Cardiac fibroblast (primary cell): ENCODE results near the gene NRG3.

ENCODE experiments used
- DNase-seq, 2 donors: peaks; one replicate each; pipeline versions ENCODE4 v3.0.0 to v3.0.0-alpha.2; 2010; ENCODE audit warnings: low read depth in 2 of 2
- H3K4me3 ChIP-seq, 2 donors: replicated peaks in 1 of 2; 1 replicate in 1 of 2; 2 replicates in 1 of 2; pipeline ENCODE4 v1.5.1; 2011; ENCODE audit warnings: low read depth in 2 of 2, low read length in 2 of 2, mild to moderate bottlenecking in 2 of 2, moderate library complexity in 1 of 2
- CTCF ChIP-seq: IDR thresholded peaks from one replicate; pipeline ENCODE4 v1.5.1; 2011; ENCODE audit warnings: low read depth, mild to moderate bottlenecking, low read length, inconsistent platforms

NRG3 gene

GRCh38 chr10:82236084-82236731, 361.2 kb downstream of the NRG3 start:
- H3K4me3 ChIP-seq: no peak overlapping the region
- DNase-seq: peak in 1 of 2 donors; percentile 27
- TF ChIP-seq CTCF: no peak

- DNase-seq: no peak
- no peak overlapping the region for H3K4me3 ChIP-seq
- no peak for TF ChIP-seq CTCF
Measured at GRCh38 chr10:82238291-82238690, 363.3 kb downstream of the NRG3 start.

GRCh38 chr10:82240408-82240807, 365.4 kb downstream of the NRG3 start:
- TF ChIP-seq CTCF: no peak
- DNase-seq: no peak
- no peak overlapping the region for H3K4me3 ChIP-seq

GRCh38 chr10:82242778-82243177, 367.8 kb downstream of the NRG3 start:
- no peak for DNase-seq
- no peak for TF ChIP-seq CTCF
- H3K4me3 ChIP-seq: no peak overlapping the region

GRCh38 chr10:82245157-82245556, 370.2 kb downstream of the NRG3 start:
- H3K4me3 ChIP-seq: no peak overlapping the region
- no peak for DNase-seq
- TF ChIP-seq CTCF: no peak

GRCh38 chr10:82245906-82246560, 371.0 kb downstream of the NRG3 start:
- H3K4me3 ChIP-seq: no peak overlapping the region
- no peak for TF ChIP-seq CTCF
- peak in 1 of 2 donors; percentile 48 for DNase-seq

- TF ChIP-seq CTCF: no peak
- DNase-seq: no peak
- no peak overlapping the region for H3K4me3 ChIP-seq
Measured at GRCh38 chr10:82249141-82249540, 374.1 kb downstream of the NRG3 start.
